ENCODE results near the gene KRTDAP. TPM values are rescaled to one million over a fixed set of nuclear protein-coding genes. Genes with fewer than 3 reads are reported as not detected.

KRTDAP gene
- total and polyA plus RNA-seq, 2 donors (not counting 3 experiments of a cell fraction or from before 2014, with no cell fraction given) = not detected

GRCh38 chr19:35474104-35474503, 16.2 kb downstream of the KRTDAP start:
- dilution Hi-C loops (cut with MboI; ENCODE audit: extremely low pct_ligation_motif_present, low sequenced_read_pairs) = no loop called here
- ChIA-PET CTCF (interaction anchor here (0.7 kb wide), 1 partner anchor 14 kb away, joined by 3 read pairs; no protein-coding TSS in a partner anchor), POLR2A (no interaction called here)
- Histone ChIP-seq H3K9ac (replicated peaks; ENCODE audit: extremely low read depth, insufficient read depth, low read length) (no peak overlapping the region), H3K79me2 (ENCODE audit: control insufficient read depth, insufficient read depth, low read length) (no peaks in the 10 kb centered on the region), H3K27me3 (ENCODE audit: control insufficient read depth in 2 of 2, insufficient read depth in 2 of 2, low read length in 2 of 2) (no peaks in the 10 kb centered on the region), H3K9me1 (replicated peaks; ENCODE audit: control insufficient read depth, extremely low read depth, insufficient read depth, low read length) (no peaks in the 10 kb centered on the region), H2AFZ (ENCODE audit: low read depth, low read length) (no peak overlapping the region), H3K4me2 (ENCODE audit: insufficient read depth, low read length) (no peak overlapping the region), H3K4me3 (replicated peaks in 1 of 3; ENCODE audit: insufficient read depth in 1 of 3, low read depth in 1 of 3, low read length in 3 of 3) (no peak overlapping the region), H3K36me3 (ENCODE audit: control insufficient read depth in 2 of 2, extremely low read depth in 1 of 2, insufficient read depth in 2 of 2, low read length in 2 of 2) (no peaks in the 10 kb centered on the region), H3K27ac (ENCODE audit: insufficient read depth, low read depth, low read length) (no peak overlapping the region), H3K4me1 (ENCODE audit: control insufficient read depth, extremely low read depth, insufficient read depth, low read length) (no peaks in the 10 kb centered on the region), H3K9me3 (replicated peaks; ENCODE audit: control insufficient read depth, insufficient read depth, low read length) (no peaks in the 10 kb centered on the region), H4K20me1 (replicated peaks; ENCODE audit: control insufficient read depth, extremely low read depth, insufficient read depth, low read length) (no peaks in the 10 kb centered on the region)
- intact Hi-C loops (cut with micrococcal nuclease) = no loop called here
- FAIRE-seq (no peak), DNase-seq (ENCODE audit: low read depth, low spot score) (no peak)
- TF ChIP-seq EZH2 (IDR thresholded peaks at IDR 0.05; ENCODE audit: borderline replicate concordance, low read depth, low read length, severe bottlenecking) (no peak), GATA2 (IDR thresholded peaks at IDR 0.05; ENCODE audit: insufficient read depth, insufficient read length, low read depth, low read length) (no peak), JUN (IDR thresholded peaks at IDR 0.05; ENCODE audit: borderline replicate concordance, insufficient read depth, insufficient read length, low read depth) (no peak), CTCF (IDR thresholded peaks at IDR 0.05; ENCODE audit: extremely low read depth in 1 of 2, insufficient read depth in 1 of 2, low read depth in 1 of 2, low read length in 2 of 2) (no peak), FOS (IDR thresholded peaks at IDR 0.05; ENCODE audit: borderline replicate concordance, insufficient read depth, low read length) (no peak), POLR2A (IDR thresholded peaks at IDR 0.05; ENCODE audit: low read depth, low read length) (no peak), MAX (IDR thresholded peaks at IDR 0.05; ENCODE audit: insufficient read depth, insufficient read length) (no peak), MYC (IDR thresholded peaks at IDR 0.05; ENCODE audit: low read depth, low read length) (no peak), POLR2AphosphoS5 (IDR thresholded peaks at IDR 0.05; ENCODE audit: insufficient read depth, low read depth, low read length) (no peak)
- no TSS peak for BruUV-seq (replicated peaks)
